Measurements from ENCODE around the gene BICC1. TPM values are rescaled to one million over a fixed set of nuclear protein-coding genes. Genes with fewer than 3 reads are reported as not detected.

Gene BICC1, protein sequence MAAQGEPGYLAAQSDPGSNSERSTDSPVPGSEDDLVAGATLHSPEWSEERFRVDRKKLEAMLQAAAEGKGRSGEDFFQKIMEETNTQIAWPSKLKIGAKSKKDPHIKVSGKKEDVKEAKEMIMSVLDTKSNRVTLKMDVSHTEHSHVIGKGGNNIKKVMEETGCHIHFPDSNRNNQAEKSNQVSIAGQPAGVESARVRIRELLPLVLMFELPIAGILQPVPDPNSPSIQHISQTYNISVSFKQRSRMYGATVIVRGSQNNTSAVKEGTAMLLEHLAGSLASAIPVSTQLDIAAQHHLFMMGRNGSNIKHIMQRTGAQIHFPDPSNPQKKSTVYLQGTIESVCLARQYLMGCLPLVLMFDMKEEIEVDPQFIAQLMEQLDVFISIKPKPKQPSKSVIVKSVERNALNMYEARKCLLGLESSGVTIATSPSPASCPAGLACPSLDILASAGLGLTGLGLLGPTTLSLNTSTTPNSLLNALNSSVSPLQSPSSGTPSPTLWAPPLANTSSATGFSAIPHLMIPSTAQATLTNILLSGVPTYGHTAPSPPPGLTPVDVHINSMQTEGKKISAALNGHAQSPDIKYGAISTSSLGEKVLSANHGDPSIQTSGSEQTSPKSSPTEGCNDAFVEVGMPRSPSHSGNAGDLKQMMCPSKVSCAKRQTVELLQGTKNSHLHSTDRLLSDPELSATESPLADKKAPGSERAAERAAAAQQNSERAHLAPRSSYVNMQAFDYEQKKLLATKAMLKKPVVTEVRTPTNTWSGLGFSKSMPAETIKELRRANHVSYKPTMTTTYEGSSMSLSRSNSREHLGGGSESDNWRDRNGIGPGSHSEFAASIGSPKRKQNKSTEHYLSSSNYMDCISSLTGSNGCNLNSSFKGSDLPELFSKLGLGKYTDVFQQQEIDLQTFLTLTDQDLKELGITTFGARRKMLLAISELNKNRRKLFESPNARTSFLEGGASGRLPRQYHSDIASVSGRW
- total RNA-seq, result 2.4 and 2.5 TPM in 2 replicates
- long read RNA-seq, result 0 reads

DNA sequence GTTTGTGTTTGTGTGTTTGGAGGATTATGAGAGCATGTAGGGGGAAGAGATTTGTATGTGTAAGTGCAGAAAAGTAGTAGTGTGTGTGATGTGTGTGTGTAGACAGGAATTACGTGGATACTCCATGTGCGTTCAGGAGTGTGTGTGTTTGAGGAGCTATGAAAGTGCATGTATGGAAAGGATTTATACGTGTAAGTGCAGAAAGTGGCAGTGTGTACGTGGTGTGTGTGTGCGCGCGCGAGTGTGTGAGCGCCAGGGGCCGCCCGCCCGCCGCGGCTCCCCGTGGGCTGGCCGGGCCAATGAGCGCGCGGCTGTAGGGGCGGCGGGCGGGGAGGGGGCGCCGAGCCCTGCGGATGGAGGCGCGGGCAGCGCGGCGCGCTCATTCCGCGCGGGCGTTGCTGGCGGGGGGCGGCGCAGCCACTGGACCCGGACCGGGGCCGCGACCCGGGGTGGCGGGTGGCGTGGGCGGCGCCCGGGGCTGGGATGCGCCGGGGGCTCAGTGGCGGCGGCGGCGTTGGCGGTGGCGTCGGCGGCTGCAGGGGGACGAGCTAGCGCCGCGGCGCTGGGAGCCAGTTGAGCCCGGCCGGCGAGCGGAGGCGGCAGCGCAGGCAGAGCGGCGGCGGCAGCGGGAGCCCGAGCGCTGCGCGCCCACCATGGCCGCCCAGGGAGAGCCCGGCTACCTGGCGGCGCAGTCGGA is at the start of gene BICC1:
BICC1 (plus strand) TSS at position 382 of the 697 bp plus-strand sequence; CDS start at position 654, 272 bp downstream.
- Mint-ChIP-seq H3K27ac (ENCODE audit: unreplicated experiment) (no peak within 1 kb of the TSS), H3K4me1 (peaks cover 12% of the 10 kb centered on the region), H3K36me3 (ENCODE audit: low read depth) (no peaks in the 10 kb centered on the region), H3K4me3 (peak within 1 kb of the TSS; percentile 92), H3K27me3 (ENCODE audit: low read depth) (peaks cover 30% of the 10 kb centered on the region), H3K9me3 (no peaks in the 10 kb centered on the region)
- peak; percentile 39 for DNase-seq (ENCODE audit: low read depth, low spot score)
- TF ChIP-seq, protein P1, sequence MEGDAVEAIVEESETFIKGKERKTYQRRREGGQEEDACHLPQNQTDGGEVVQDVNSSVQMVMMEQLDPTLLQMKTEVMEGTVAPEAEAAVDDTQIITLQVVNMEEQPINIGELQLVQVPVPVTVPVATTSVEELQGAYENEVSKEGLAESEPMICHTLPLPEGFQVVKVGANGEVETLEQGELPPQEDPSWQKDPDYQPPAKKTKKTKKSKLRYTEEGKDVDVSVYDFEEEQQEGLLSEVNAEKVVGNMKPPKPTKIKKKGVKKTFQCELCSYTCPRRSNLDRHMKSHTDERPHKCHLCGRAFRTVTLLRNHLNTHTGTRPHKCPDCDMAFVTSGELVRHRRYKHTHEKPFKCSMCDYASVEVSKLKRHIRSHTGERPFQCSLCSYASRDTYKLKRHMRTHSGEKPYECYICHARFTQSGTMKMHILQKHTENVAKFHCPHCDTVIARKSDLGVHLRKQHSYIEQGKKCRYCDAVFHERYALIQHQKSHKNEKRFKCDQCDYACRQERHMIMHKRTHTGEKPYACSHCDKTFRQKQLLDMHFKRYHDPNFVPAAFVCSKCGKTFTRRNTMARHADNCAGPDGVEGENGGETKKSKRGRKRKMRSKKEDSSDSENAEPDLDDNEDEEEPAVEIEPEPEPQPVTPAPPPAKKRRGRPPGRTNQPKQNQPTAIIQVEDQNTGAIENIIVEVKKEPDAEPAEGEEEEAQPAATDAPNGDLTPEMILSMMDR (conservative IDR thresholded peaks at IDR 0.05), result no peak

DNA sequence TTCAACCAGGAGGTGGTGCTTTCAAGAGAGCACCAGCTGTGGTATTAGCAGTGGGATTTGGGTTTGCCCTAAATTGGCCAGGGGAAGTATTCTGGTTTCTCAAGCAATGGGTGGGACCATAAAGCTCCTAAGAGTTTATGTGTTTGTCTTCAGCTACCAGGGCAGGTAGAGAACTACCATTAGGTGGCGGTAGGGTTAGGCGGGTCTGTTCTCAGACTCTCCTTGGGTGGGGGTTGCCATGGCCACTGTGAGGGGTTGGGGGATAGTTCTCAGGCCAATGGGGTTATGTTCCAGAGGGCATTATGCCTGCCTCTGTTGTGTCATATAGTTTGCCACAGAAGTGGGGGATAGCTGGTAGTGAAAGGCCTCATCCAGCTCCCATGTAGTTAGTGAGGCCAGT is 47.7 kb upstream of the BICC1 start:
- Mint-ChIP-seq H3K27ac (ENCODE audit: unreplicated experiment) (no peak overlapping the region), H3K4me3 (no peak overlapping the region)
- DNase-seq (ENCODE audit: low read depth, low spot score), result no peak

DNA sequence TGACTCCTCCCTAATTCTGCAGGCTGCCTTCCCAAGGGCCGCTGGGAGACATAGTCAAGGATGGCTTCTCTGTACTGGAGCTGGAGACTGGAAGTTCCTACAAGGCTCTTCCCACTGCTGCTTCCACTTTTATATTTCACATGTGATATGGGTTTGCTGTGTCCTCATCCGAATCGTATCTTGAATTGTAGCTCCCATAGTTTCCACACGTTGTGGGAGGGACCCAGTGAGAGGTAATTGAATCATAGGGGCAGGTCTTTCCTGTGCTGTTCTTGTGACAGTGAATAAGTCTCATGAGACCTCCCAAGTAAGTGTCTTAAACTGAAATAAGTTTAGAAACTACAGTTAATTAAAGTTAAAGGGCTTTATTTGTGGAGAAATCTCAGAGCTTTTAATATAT is 47.0 kb upstream of the BICC1 start:
- TF ChIP-seq, protein P1 (conservative IDR thresholded peaks at IDR 0.05), result no peak
- H3K4me3 Mint-ChIP-seq, result no peak overlapping the region
- DNase-seq (ENCODE audit: low read depth, low spot score), result no peak
- H3K27me3 Mint-ChIP-seq (ENCODE audit: low read depth), result peaks cover 4% of the 10 kb centered on the region
- no peaks in the 10 kb centered on the region for H3K4me1 Mint-ChIP-seq
- peaks cover 8% of the 10 kb centered on the region for H3K9me3 Mint-ChIP-seq
- H3K27ac Mint-ChIP-seq (ENCODE audit: unreplicated experiment), result no peak overlapping the region
- H3K36me3 Mint-ChIP-seq (ENCODE audit: low read depth), result peaks cover 3% of the 10 kb centered on the region

More for the DNA sequence above, 47.7 kb upstream of the BICC1 start:
- Mint-ChIP-seq H3K4me1 (no peaks in the 10 kb centered on the region), H3K27me3 (ENCODE audit: low read depth) (peaks cover 4% of the 10 kb centered on the region), H3K36me3 (ENCODE audit: low read depth) (peaks cover 3% of the 10 kb centered on the region), H3K9me3 (peaks cover 12% of the 10 kb centered on the region)
- TF ChIP-seq, protein P1 (conservative IDR thresholded peaks at IDR 0.05), result no peak

DNA sequence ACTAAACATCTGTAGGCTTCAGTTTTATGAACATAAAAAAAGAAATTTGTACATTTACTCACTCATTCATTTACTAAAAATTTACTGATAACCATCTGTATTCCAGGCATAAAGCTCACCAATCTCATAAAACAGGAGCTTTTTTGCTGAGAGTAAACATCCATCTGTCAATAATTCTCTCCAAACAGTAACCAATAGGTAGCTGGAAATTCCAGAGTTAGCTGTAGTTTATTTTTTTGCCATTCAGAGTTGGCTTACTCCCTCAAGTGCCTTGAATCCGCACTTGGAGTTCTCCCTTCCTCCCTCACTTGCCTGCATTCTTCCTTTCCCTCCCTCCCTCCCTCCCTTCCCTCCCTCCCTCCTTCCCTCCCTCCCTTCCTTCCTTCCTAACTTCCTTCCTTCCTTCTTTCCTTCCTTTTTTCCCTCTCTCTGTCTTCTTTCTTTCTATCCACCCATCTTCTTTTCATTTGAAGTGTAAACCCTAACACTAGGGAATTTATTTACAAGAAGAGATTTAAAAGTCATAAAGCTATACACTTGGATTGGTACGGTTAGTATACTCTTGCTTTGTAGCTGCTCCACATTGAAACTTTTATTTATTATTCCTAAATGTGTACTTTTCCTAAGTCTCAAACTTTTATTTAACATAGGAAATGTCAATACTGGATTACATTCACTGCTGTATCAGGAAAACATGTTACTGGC is 44.6 kb upstream of the BICC1 start:
- no peaks in the 10 kb centered on the region for H3K36me3 Mint-ChIP-seq (ENCODE audit: low read depth)
- H3K27ac Mint-ChIP-seq (ENCODE audit: unreplicated experiment), result no peak overlapping the region
- TF ChIP-seq, protein P1 (conservative IDR thresholded peaks at IDR 0.05), result no peak
- H3K9me3 Mint-ChIP-seq, result peaks cover 3% of the 10 kb centered on the region
- DNase-seq (ENCODE audit: low read depth, low spot score), result no peak
- H3K27me3 Mint-ChIP-seq (ENCODE audit: low read depth), result peaks cover 20% of the 10 kb centered on the region
- H3K4me3 Mint-ChIP-seq, result no peak overlapping the region
- H3K4me1 Mint-ChIP-seq, result no peaks in the 10 kb centered on the region

Data from neural crest cell (in vitro differentiated cells).